ENCODE results near the gene SBF2. TPM values are rescaled to one million over a fixed set of nuclear protein-coding genes. Genes with fewer than 3 reads are reported as not detected.

Gene SBF2
- total and polyA plus RNA-seq, 2 of the 13 experiments (the other 11 are each of a cell fraction or from before 2014, with no cell fraction given), result 24.0 to 45.8 TPM

DNA sequence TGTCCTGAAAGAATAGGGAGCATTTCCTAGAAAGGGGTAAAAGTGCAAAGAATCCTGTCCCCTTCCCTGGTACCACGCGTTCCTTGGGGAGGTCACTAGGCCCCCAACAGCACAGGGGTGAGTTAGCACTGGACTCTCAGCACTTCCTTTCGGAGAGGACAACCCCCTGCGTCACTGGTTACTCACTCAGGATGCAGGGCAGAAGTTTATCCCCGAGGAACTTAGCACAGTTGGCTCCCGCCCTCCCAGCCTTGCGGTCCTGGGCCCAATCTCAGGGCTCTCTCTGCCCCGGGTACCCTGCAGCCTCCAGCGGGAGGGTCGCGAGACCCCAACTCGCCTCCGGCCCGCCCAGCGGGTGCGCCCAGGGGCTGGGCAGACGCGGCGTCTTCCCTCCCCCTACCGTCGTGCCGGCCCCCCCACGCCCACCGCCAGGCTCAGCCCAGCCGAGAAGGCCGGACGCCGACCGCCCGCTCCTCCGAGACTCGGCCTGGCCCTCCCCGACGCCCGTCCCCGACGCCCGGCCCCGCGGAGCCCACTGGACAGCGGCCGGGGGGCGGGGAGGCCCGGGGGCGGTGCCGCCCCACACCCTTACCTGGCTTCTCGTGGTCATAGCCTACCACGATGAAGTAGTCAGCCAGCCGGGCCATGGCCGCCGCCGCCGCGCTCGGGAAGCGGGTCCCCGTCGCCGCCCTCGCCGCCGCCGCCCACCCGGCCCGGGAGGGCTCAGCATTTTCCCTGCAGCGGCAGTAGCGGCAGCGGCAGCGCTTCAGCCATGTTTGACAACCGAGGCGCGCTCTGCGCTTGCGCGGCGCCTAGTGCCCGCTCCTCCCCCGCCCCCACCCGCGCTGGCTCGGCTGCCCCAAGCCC is at the start of gene SBF2 (continued):
- TF ChIP-seq ATF5 (CRISPR knock-in tag; IDR thresholded peaks at IDR 0.05; ENCODE audit: low read depth) (no peak), TP53 (CRISPR knock-in tag; conservative IDR thresholded peaks at IDR 0.05) (no peak), ZNF407 (CRISPR knock-in tag; IDR thresholded peaks at IDR 0.05; ENCODE audit: not compliant biosample characterization) (no peak), ZBTB40 (IDR thresholded peaks at IDR 0.05) (no peak), ZBTB40 (CRISPR knock-in tag; IDR thresholded peaks at IDR 0.05) (no peak), GFI1 (CRISPR knock-in tag; IDR thresholded peaks at IDR 0.05; ENCODE audit: borderline replicate concordance) (no peak), IKZF1 (IDR thresholded peaks at IDR 0.05) (no peak), RBFOX2 (IDR thresholded peaks at IDR 0.05; ENCODE audit: low read depth, low read length) (peak; percentile 88), CBFB (CRISPR knock-in tag; IDR thresholded peaks at IDR 0.05) (no peak), SMAD3 (CRISPR knock-in tag; IDR thresholded peaks at IDR 0.05) (no peak), BRCA1 (CRISPR knock-in tag; IDR thresholded peaks at IDR 0.05) (no peak)
